Measurements from ENCODE around the gene COL1A1. TPM values are rescaled to one million over a fixed set of nuclear protein-coding genes. Genes with fewer than 3 reads are reported as not detected.

Gene COL1A1
- total RNA-seq, 4 donors from 2014 or later = 12.2 to 57.3 (median 18.5) TPM

DNA sequence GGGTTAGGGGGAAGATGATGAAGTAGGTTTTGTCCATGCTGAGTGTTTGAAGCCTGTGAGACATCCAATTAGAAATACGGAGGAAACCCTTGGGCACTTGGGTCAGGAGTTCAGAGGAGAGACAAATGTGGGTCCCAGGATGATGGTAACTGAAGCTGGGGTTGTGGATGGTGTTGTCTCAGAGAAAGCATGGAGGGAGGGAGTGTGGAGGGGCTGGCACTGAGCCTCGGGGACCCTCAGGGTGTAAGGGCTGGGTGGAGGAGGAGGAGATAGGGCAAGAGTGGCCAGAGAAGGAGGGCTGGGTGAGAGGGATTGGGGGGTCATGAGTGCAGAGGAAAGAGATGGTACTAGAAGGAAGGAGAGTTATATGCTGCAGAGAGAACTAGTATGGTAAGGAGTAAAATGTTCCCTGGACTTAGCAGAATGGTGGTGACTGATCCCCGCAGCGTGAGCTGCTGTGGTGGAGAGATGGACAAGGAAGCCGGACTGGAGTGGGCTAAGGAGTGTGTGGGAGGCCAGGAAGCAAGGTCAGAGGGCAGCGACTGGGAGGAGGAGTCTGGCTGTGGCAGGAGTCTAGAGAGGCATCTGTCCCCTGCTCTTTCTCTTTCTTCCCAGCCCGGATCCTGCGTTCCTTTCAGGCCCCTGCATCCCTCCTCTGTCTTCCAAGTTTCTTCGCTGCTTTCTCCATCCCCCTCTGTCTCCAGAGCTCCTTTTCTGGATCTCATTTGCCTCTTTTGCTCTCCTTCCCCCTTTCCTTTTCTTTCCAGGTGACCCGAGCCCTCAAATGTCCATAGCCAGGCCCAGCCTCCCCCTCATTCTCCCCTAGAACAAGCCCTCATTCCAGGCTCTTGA, 3.9 kb upstream of the COL1A1 start:
- 56 to 60% methylated on average over 10 of the region's 10 CpGs for WGBS, 2 donors
- peak overlapping the region in 1 of 3 donors; percentile 38 for H3K27ac ChIP-seq
- H3K27me3 ChIP-seq = peaks cover 10% of the 10 kb centered on the region
- peaks cover 5 to 19% of the 10 kb centered on the region in 2 donors for H3K4me1 ChIP-seq
- H3K9me3 ChIP-seq = no peaks in the 10 kb centered on the region
- no peak overlapping the region for H3K4me3 ChIP-seq (replicated peaks in 1 of 3)
- no peaks in the 10 kb centered on the region for H3K36me3 ChIP-seq
- DNase-seq = no peak
- intact Hi-C loops (cut with DNase I) = no loop called here
- TF ChIP-seq POLR2A (IDR thresholded peaks at IDR 0.05) (no peak), CTCF (IDR thresholded peaks at IDR 0.05) (no peak)

DNA sequence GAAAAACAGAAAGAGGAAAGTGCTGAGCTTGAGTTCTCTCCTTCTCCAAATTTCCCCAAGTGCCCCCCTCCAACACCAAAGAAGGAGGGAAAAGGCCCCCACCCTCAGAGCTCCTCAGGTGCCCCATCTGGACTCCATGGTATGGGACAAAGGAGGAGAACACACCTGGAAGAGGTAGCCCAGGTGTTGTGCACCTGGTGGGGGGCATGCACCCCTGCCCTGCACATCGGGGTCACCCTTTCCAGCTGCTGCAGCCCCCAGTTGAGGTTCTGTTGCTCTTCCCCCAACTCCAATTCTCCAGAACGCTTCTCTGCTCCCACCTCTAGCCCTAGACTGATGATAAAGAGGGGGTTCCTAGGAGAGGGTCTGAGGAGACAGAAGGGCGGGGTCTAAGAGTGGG, 3.0 kb upstream of the COL1A1 start:
- no peaks in the 10 kb centered on the region for H3K36me3 ChIP-seq
- H3K4me3 ChIP-seq (replicated peaks in 1 of 3) = no peak overlapping the region
- DNase-seq = no peak
- no peak overlapping the region for H3K27ac ChIP-seq
- H3K27me3 ChIP-seq = peaks cover 10% of the 10 kb centered on the region
- H3K9me3 ChIP-seq = no peaks in the 10 kb centered on the region
- peaks cover 8 to 22% of the 10 kb centered on the region in 2 donors for H3K4me1 ChIP-seq
- no peak for TF ChIP-seq POLR2A (IDR thresholded peaks at IDR 0.05)
- TF ChIP-seq CTCF (IDR thresholded peaks at IDR 0.05) = no peak
- WGBS, 2 donors = 79 to 86% methylated on average over 3 of the region's 3 CpGs
- intact Hi-C loops (cut with DNase I) = no loop called here

GRCh38 chr17:50203604-50204345, 2.3 kb upstream of the COL1A1 start:
- no peak overlapping the region for H3K4me3 ChIP-seq (replicated peaks in 1 of 3)
- peaks cover 10% of the 10 kb centered on the region for H3K27me3 ChIP-seq
- no peaks in the 10 kb centered on the region for H3K9me3 ChIP-seq
- H3K4me1 ChIP-seq = peaks cover 12 to 27% of the 10 kb centered on the region in 2 donors
- WGBS, 2 donors = 81 to 85% methylated on average over 3 to 13 of the region's 13 CpGs
- TF ChIP-seq POLR2A (IDR thresholded peaks at IDR 0.05) = no peak
- TF ChIP-seq CTCF (IDR thresholded peaks at IDR 0.05) = no peak
- no peaks in the 10 kb centered on the region for H3K36me3 ChIP-seq
- H3K27ac ChIP-seq = no peak overlapping the region
- intact Hi-C loops (cut with DNase I) = no loop called here
- no peak for DNase-seq

DNA sequence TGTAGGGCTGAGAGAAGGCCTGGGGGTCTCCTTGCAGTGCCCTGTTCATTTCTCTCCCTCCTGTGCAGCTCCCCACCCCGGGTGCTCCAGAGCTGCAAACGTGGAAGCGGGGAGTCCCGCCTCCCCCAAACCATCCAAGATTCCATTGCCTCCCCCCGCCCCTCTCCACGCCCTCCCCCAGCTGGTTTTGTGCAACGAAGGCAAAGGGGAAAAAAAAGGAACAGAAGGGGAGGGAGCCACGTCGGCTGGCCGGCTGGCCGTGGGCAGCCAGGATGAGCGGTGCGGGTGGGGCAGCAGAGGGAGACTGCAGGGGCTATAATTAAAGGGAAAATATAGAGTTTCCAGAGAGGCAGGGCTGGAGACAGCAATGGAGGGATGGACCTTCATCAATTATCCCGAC, 1.7 kb upstream of the COL1A1 start:
- WGBS, 2 donors = 59 to 63% methylated on average over 14 of the region's 14 CpGs
- no peak for DNase-seq
- H3K27me3 ChIP-seq = peaks cover 10% of the 10 kb centered on the region
- H3K4me3 ChIP-seq (replicated peaks in 1 of 3) = no peak overlapping the region
- intact Hi-C loops (cut with DNase I) = no loop called here
- no peaks in the 10 kb centered on the region for H3K9me3 ChIP-seq
- no peak overlapping the region for H3K27ac ChIP-seq
- TF ChIP-seq POLR2A (IDR thresholded peaks at IDR 0.05) = no peak
- TF ChIP-seq CTCF (IDR thresholded peaks at IDR 0.05) = no peak
- H3K4me1 ChIP-seq = peaks cover 12 to 34% of the 10 kb centered on the region in 2 donors
- H3K36me3 ChIP-seq = no peaks in the 10 kb centered on the region
